IgD-negative memory B cell (primary cell): ENCODE results near the gene BASP1. TPM values are rescaled to one million over a fixed set of nuclear protein-coding genes. Genes with fewer than 3 reads are reported as not detected.
A peak's percentile ranks its signal among the peaks of the same experiment; 100 is the strongest.
"Not testable (repeated sequence)": the region's sequence is repeated elsewhere in the genome, so short reads cannot be mapped to it uniquely, and the experiment has no call there.

Experiments used
- H3K27ac Mint-ChIP-seq, 3 donors: one replicate each; pipeline ENCODE4 v1.8.0; 2020 to 2022; ENCODE audit warnings: mild to moderate bottlenecking in 3 of 3, mixed read lengths in 3 of 3, moderate library complexity in 1 of 3
- H3K27me3 Mint-ChIP-seq: one replicate; pipeline ENCODE4 v1.8.0; 2021; ENCODE audit warnings: mixed read lengths
- H3K36me3 Mint-ChIP-seq: one replicate; pipeline ENCODE4 v1.8.0; 2020; ENCODE audit warnings: mild to moderate bottlenecking, mixed read lengths
- H3K4me1 Mint-ChIP-seq, 3 donors: one replicate each; pipeline ENCODE4 v1.8.0; 2020 to 2022; ENCODE audit warnings: mixed read lengths in 3 of 3, mild to moderate bottlenecking in 1 of 3
- H3K4me3 Mint-ChIP-seq, 4 donors: one replicate each; pipeline ENCODE4 v1.8.0; 2020 to 2022; ENCODE audit warnings: mild to moderate bottlenecking in 4 of 4, mixed read lengths in 4 of 4, moderate library complexity in 3 of 4
- H3K9me3 Mint-ChIP-seq, 3 donors: one replicate each; pipeline ENCODE4 v1.8.0; 2020 to 2021; ENCODE audit warnings: mixed read lengths in 3 of 3, mild to moderate bottlenecking in 1 of 3
- polyA plus RNA-seq: library from polyadenylated mRNA; unstranded; fragments of 300-500 nt; fragmentation: Illumina TruSeq; gene quantifications from one replicate; pipeline ENCODE4 v1.2.3, GENCODE V29; 2021

BASP1 gene
- polyA plus RNA-seq, 1 donor from 2014 or later: 149 TPM

DNA sequence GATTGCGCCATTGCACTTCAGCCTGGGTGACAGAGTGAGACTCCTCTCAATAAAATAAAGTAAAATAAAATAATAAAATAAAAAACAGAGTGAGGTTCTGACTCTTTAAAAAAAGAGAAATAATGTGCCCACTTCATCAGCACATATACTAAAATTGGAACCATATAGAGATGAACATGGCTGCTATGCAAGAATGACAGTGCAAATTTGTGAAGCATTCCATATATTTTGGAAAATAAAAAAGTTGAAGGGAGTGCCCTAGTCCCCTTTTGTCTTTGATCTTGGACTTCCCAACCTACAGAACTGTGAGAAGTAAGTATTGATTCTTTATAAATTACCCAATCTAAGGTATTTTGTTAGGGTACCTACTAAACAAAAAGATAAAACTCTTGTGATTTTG lies 23.1 kb downstream of the BASP1 start:
- H3K27me3 Mint-ChIP-seq: no peaks in the 10 kb centered on the region
- H3K9me3 Mint-ChIP-seq: no peaks in the 10 kb centered on the region
- H3K36me3 Mint-ChIP-seq: peaks cover 5% of the 10 kb centered on the region
- H3K4me1 Mint-ChIP-seq: peaks cover 59 to 63% (median 59%) of the 10 kb centered on the region in 3 donors
- peak overlapping the region in 1 of 3 donors; percentile 50 for H3K27ac Mint-ChIP-seq
- peak overlapping the region in 1 of 4 donors; percentile 32 for H3K4me3 Mint-ChIP-seq

DNA sequence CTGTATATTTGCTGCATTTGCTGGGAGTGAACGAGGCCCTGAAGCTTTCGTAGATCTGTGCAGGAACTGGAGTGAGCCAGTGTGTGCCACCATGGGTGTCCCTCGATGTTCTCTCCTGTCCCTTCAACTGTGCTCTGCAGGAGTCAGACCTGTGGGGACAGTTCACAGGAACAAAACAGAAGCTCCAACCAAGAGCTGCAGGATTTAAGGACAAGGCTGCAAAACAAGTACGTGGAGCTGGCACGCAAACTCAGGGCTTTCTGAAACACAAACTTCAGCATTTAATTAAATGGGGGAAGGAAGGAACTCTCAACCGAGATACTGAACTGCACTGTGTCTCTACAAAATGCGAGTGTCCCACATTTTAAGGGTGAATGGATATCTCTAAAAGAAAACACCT lies 24.2 kb downstream of the BASP1 start:
- peak overlapping the region; percentile 6 to 72 (median 41) for H3K27ac Mint-ChIP-seq
- peaks cover 11% of the 10 kb centered on the region for H3K36me3 Mint-ChIP-seq
- H3K27me3 Mint-ChIP-seq: no peaks in the 10 kb centered on the region
- H3K4me1 Mint-ChIP-seq: peaks cover 53 to 63% (median 56%) of the 10 kb centered on the region in 3 donors
- no peaks in the 10 kb centered on the region for H3K9me3 Mint-ChIP-seq
- H3K4me3 Mint-ChIP-seq: peak overlapping the region in 3 of 4 donors; percentile 0 to 86 (median 84)

DNA sequence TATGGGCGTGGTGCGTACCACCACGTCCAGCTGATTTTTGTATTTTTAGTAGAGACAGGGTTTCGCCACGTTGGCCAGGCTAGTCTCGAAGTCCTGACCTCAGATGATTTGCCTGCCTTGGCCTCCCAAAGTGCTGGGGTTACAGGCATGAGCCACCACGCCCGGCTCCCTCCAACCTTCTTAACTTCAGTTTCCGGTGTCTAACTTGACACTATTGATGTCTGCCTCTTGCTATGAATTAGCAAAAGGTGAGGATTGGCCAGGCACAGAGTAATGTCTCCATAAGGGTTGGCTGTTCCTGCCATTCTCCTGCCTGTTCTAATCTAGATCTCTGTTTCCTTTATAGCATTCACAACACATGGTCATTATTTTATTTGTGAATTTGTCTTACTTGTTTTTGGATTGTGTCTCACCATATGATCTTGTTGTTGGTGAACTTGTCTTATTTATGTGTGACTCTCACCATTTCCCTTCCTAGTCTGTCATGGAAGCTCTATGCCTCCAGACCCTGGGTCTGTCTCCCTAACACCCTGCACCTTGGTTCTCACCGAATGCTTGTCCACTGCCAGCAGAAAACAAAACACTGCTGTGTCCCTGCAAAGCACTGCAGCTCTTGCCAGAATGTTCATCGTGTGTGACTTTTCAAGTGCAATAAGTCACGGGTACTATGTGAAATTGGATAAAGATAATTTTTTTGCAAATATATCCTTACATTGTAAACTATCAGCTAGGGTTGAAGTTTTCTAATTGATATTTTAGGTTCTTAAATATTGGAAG lies 26.0 kb downstream of the BASP1 start:
- Mint-ChIP-seq H3K27ac (peak overlapping the region; percentile 2 to 85 (median 73)), H3K9me3 (no peaks in the 10 kb centered on the region), H3K4me1 (peaks cover 46 to 56% (median 49%) of the 10 kb centered on the region in 3 donors), H3K36me3 (peaks cover 13% of the 10 kb centered on the region), H3K4me3 (peak overlapping the region in 2 of 4 donors; percentile 0 to 83), H3K27me3 (no peaks in the 10 kb centered on the region)

DNA sequence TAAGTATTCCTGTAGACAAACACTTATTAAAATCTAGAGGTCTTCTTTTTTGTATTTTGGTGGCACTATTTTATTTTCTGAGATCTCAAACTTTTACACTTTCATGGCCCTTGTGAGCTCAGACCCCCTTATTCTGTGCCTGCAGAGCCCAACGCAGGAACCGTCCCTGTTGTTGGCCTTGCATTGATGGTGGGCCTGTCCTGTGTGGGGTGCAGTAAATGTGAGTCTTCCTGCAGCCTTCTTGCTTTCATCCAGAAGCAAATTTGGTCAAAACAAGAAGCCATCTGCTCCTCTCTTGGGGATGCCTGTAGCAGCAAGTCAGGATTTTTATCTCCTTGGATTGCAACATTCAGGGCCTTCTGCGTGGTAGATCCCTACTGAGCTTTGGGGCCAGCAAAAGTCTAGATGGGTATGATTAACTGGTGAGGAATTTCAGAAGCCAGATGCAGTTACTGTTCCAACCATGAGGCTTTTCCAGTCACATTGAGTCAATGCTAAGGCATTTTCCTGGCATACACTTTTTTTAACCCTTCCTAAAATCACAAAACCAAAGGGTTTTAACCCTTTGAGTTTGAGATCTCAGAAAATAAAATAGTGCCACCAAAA lies 31.7 kb downstream of the BASP1 start:
- Mint-ChIP-seq H3K27me3 (no peaks in the 10 kb centered on the region), H3K4me1 (peaks cover 34 to 43% (median 35%) of the 10 kb centered on the region in 3 donors), H3K9me3 (no peaks in the 10 kb centered on the region), H3K36me3 (peaks cover 10% of the 10 kb centered on the region), H3K4me3 (no peak overlapping the region), H3K27ac (peak overlapping the region in 2 of 3 donors; percentile 6 to 14)

DNA sequence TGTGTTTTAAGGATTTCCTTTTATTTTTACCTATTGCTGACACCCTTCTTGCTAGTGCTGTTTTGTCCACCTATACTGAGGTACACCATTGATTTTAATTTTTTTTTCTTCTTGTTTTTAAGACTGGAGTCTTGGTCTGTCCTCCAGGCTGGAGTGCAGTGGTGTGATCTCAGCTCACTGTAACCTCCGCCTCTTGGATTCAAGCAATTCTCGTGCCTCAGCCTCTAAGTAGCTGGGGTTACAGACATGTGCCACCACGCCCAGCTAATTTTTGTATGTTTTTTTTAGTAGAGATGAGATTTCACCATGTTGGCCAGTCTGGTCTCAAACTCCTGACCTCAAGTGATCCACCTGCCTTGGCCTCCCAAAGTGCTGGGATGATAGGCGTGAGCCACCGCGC lies 32.4 kb downstream of the BASP1 start:
- peaks cover 38 to 47% (median 40%) of the 10 kb centered on the region in 3 donors for H3K4me1 Mint-ChIP-seq
- H3K4me3 Mint-ChIP-seq, H3K9me3 Mint-ChIP-seq, H3K36me3 Mint-ChIP-seq, H3K27me3 Mint-ChIP-seq, H3K27ac Mint-ChIP-seq: not testable (repeated sequence)

DNA sequence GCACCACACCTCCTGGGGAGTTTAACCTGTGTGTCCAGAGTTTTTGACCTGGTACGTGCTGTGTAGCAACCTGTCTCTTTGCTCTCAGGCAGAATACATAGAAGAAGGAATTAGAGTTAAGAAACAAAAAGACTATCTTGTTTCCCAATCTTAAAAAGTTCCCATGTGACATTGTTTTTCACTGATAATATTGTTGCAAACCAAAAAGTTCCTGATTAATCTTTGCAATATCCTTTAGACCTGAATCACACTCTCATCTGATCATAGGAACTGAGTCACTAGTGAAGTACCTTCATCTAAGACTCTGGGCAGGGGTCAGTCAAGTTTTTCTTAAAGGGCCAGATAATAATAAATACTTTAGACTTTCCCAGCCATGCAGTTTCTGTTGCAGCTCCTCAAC lies 35.1 kb downstream of the BASP1 start:
- H3K4me1 Mint-ChIP-seq: peaks cover 53 to 68% (median 58%) of the 10 kb centered on the region in 3 donors

DNA sequence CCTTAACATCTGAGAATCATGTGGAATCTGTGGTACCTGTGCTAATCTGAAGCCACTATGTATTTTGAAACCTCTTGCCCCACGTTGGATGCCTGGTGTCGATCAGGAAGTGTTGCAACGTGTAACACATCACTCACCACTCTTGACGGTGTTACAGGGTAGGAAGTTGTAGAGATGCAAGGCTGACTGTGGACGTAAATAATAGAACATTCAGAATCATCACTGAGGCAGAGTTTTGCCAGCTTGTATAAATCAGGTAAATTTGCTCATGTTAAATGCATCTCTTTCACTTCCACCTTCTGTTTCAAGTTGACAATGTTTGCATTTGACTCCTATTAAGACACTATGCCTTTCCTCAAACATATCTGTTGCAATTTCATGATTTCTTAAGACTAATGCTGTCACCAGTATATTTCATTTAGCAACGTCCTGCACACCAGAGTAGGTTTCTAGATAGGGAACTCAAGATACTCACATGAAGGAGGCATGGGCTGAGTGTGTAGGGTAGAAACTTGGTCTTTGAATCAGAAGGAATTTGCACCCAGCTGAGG lies 38.1 kb downstream of the BASP1 start:
- no peaks in the 10 kb centered on the region for H3K27me3 Mint-ChIP-seq
- H3K27ac Mint-ChIP-seq: peak overlapping the region; percentile 11 to 88 (median 79)
- H3K9me3 Mint-ChIP-seq: peaks cover 2 to 8% (median 3%) of the 10 kb centered on the region in 3 donors
- peaks cover 68 to 75% (median 68%) of the 10 kb centered on the region in 3 donors for H3K4me1 Mint-ChIP-seq
- peak overlapping the region; percentile 0 to 65 (median 12) for H3K4me3 Mint-ChIP-seq
- H3K36me3 Mint-ChIP-seq: no peaks in the 10 kb centered on the region

More for the DNA sequence above, 35.1 kb downstream of the BASP1 start:
- Mint-ChIP-seq H3K36me3 (no peaks in the 10 kb centered on the region), H3K27ac (no peak overlapping the region), H3K9me3 (no peaks in the 10 kb centered on the region), H3K4me3 (peak overlapping the region in 2 of 4 donors; percentile 29 to 34), H3K27me3 (no peaks in the 10 kb centered on the region)

DNA sequence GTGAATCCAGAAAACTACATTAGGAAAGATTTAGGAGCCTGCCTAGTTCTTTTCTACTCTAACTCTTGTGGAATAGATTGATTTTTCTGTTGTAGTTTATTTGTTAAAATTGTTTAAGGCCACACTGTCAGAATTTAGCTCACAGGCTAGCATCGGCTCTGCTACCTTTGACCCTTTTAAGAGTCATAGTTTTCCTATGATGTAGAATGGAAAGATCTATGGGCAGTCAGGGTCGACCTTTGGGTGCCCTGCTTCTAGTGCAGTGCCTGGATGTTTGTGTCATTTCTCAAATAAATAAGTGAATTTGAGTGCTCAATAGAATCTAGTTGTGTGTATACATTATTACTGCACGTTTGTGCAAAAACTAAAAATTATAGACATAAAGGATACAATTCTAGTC lies 38.7 kb downstream of the BASP1 start:
- Mint-ChIP-seq H3K4me1 (peaks cover 70 to 74% (median 71%) of the 10 kb centered on the region in 3 donors), H3K27me3 (no peaks in the 10 kb centered on the region), H3K9me3 (peaks cover 2 to 8% (median 3%) of the 10 kb centered on the region in 3 donors), H3K4me3 (peak overlapping the region; percentile 0 to 65 (median 25)), H3K36me3 (no peaks in the 10 kb centered on the region), H3K27ac (peak overlapping the region; percentile 11 to 88 (median 79))

DNA sequence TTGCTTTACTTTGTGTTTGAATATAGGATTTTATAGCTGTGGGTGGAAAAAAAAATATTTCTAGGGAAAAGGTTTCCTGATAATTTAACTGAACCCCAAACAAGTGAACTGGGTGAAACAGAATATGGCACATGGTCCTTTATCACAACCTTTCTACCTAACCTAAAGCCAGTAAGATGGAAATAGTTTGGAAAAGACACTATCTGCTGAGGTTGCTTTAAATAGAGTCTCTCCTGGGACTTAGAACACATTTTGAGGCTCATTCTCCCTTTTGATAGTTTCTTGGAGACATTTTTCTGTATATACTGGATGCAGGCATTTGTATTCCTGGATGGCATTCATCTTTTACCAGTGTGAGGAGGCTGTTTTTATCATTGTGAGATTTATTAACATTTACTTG lies 39.4 kb downstream of the BASP1 start:
- no peaks in the 10 kb centered on the region for H3K36me3 Mint-ChIP-seq
- peak overlapping the region in 1 of 4 donors; percentile 67 for H3K4me3 Mint-ChIP-seq
- peaks cover 2 to 8% (median 3%) of the 10 kb centered on the region in 3 donors for H3K9me3 Mint-ChIP-seq
- peaks cover 69 to 75% (median 72%) of the 10 kb centered on the region in 3 donors for H3K4me1 Mint-ChIP-seq
- peak overlapping the region; percentile 21 to 88 (median 26) for H3K27ac Mint-ChIP-seq
- no peaks in the 10 kb centered on the region for H3K27me3 Mint-ChIP-seq

DNA sequence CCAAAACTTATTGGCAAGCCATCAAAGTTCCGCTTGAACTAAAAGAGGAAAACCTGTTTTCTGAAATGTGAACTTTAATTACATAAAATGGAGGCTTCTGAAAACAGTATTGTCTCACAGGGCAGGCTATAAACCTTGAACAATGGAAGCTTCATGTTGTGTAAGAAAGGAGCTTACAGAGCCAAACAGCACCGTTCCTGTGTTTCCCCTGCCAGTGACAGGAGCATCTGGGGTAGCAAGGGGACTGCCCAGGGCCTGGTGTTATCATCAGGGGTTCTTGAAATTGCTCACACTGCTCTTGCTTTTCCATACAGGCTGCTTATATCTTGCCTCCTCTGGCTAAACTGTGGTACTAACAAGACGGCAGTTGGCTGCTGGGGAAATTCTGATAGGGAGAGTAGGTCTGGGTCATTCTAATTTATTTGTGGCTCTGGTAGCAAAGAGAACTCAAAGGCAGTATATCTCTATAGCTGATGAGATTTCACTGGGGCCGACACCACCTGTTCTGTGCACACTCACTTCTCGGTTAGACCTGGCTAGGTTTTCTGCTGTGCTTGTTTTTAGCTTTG lies 40.4 kb downstream of the BASP1 start:
- peak overlapping the region in 2 of 4 donors; percentile 6 to 10 for H3K4me3 Mint-ChIP-seq
- peaks cover 71 to 75% (median 74%) of the 10 kb centered on the region in 3 donors for H3K4me1 Mint-ChIP-seq
- peak overlapping the region; percentile 26 to 88 (median 71) for H3K27ac Mint-ChIP-seq
- H3K27me3 Mint-ChIP-seq: no peaks in the 10 kb centered on the region
- H3K36me3 Mint-ChIP-seq: no peaks in the 10 kb centered on the region
- peaks cover 2 to 8% (median 3%) of the 10 kb centered on the region in 3 donors for H3K9me3 Mint-ChIP-seq

DNA sequence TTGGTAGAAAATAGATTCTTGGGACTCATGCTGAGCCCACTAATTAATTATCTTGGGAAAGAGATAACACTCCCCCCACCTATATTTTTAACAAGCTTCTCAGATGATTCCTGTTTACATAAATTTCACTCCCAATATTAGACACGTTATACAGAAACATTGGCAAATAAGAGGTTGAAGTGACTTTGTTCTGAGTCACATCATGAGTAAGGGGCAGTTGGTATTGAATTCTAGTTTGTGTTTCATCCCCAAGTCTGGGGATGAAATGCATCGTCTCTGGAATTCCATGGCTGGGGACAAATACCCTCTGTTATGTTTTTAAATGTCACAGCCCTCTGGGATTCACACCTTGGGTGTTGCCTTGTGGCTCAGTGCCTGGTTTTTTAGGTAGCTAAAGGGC lies 41.0 kb downstream of the BASP1 start:
- Mint-ChIP-seq H3K27me3 (no peaks in the 10 kb centered on the region), H3K27ac (peak overlapping the region; percentile 71 to 89 (median 78)), H3K36me3 (peaks cover 3% of the 10 kb centered on the region), H3K4me1 (peaks cover 69 to 76% (median 75%) of the 10 kb centered on the region in 3 donors), H3K9me3 (peaks cover 2 to 8% (median 3%) of the 10 kb centered on the region in 3 donors), H3K4me3 (peak overlapping the region in 3 of 4 donors; percentile 5 to 55 (median 25))

DNA sequence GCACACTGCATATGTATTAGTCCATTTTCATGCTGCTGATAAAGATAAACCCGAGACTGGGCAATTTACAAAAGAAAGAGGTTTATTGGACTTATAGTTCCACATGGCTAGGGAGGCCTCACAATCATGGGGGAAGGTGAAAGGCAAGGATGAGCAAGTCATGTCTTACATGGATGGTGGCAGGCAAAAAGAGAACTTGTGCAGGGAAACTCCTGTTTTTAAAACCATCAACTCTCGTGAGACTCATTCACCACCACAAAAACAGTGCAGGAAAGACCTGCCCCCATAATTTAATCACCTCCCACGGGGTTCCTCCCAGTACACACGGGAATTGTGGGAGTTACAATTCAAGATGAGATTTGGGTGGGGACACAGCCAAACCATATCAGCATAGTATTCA lies 41.6 kb downstream of the BASP1 start:
- H3K4me3 Mint-ChIP-seq: peak overlapping the region in 2 of 4 donors; percentile 55 to 85
- H3K36me3 Mint-ChIP-seq, H3K9me3 Mint-ChIP-seq, H3K27me3 Mint-ChIP-seq: not testable (repeated sequence)
- peak overlapping the region; percentile 29 to 89 (median 78) for H3K27ac Mint-ChIP-seq
- H3K4me1 Mint-ChIP-seq: peaks cover 72 to 79% (median 77%) of the 10 kb centered on the region in 3 donors

DNA sequence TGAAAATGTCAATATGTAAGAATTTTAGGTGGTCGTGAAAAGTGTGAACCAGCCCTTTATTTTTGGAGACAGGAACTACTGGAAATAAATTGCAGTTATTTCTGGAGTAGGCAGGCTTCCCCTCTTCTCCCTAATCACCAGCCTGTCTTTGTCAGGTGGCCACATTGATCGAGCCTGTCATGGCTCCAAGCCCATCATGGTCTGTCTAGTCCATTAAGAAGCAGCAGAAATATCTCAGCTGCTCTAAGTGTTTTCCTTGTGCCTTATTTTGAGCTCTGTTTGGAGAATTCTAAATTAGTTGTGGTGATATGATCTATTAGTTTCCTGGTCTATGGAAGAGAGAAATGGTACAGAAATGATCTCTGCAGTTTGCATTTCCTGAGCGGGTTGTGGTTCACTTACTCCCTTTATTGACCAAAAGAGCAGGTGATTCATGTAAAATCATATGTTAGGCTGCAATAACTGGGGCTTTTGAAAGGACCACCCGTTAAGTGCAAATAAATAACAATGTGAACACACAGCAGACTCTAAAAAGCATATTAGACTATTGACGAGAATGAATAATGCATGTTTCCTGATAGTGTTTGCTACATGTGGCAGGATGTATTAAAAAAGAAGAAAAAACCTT lies 42.3 kb downstream of the BASP1 start:
- H3K4me1 Mint-ChIP-seq: peaks cover 67 to 77% (median 71%) of the 10 kb centered on the region in 3 donors

DNA sequence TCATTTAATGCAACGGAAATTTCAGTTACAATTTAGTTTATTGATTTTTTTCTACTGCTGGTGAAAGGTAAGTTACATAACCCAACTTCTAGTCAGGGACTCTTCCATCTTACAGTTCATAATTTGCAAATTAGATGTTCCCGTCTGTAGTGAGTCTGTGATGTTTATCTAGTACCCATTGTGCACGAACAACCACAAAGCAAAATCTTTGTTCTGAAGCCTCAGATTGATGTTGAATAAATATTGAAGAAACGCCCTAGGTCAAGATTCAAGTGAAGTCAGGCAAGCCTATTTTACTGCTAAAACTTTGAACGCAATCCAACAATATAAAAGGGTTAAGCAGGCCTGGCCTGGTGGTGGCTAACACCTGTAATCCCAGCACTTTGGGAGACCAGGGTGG lies 43.1 kb downstream of the BASP1 start:
- H3K36me3 Mint-ChIP-seq: peaks cover 4% of the 10 kb centered on the region
- H3K4me3 Mint-ChIP-seq: no peak overlapping the region
- H3K9me3 Mint-ChIP-seq: peaks cover 2 to 8% (median 3%) of the 10 kb centered on the region in 3 donors
- H3K27ac Mint-ChIP-seq: peak overlapping the region in 1 of 3 donors; percentile 78
- H3K4me1 Mint-ChIP-seq: peaks cover 70 to 76% (median 71%) of the 10 kb centered on the region in 3 donors
- no peaks in the 10 kb centered on the region for H3K27me3 Mint-ChIP-seq

More for the DNA sequence above, 42.3 kb downstream of the BASP1 start:
- Mint-ChIP-seq H3K36me3 (peaks cover 4% of the 10 kb centered on the region), H3K9me3 (peaks cover 2 to 8% (median 3%) of the 10 kb centered on the region in 3 donors), H3K27ac (peak overlapping the region; percentile 78 to 89 (median 85)), H3K4me3 (peak overlapping the region; percentile 3 to 78 (median 20)), H3K27me3 (no peaks in the 10 kb centered on the region)
